HUES6 (cell line): Measurements from ENCODE around the gene ENO4.

Experiments
- H3K27ac ChIP-seq: 2 replicates; pipeline ENCODE4 v1.7.0; 2013; ENCODE audit warnings: low read depth, mild to moderate bottlenecking, low read length, inconsistent platforms
- H3K27me3 ChIP-seq: 2 replicates; pipeline ENCODE4 v1.6.1; 2013; ENCODE audit warnings: low read length; ENCODE audit not compliant: control insufficient read depth, insufficient read depth
- H3K36me3 ChIP-seq: 2 replicates; pipeline ENCODE4 v1.6.1; 2013; ENCODE audit warnings: low read length; ENCODE audit not compliant: control insufficient read depth, insufficient read depth
- H3K4me1 ChIP-seq: 2 replicates; pipeline ENCODE4 v1.6.1; 2013; ENCODE audit warnings: low read length; ENCODE audit not compliant: control insufficient read depth, insufficient read depth
- H3K4me3 ChIP-seq: 2 replicates; pipeline ENCODE4 v1.5.1; 2013; ENCODE audit warnings: low read depth, low read length
- H3K9ac ChIP-seq: one replicate; pipeline ENCODE4 v1.6.1; 2013; ENCODE audit warnings: mild to moderate bottlenecking, low read length
- H3K9me3 ChIP-seq: 2 replicates; pipeline ENCODE4 v1.6.1; 2013; ENCODE audit warnings: low read depth, low read length; ENCODE audit not compliant: control insufficient read depth, insufficient read depth

ENO4 gene

GRCh38 chr10:116810895-116811294 is 38.4 kb upstream of the ENO4 start:
- no peaks in the 10 kb centered on the region for H3K36me3 ChIP-seq
- peaks cover 3% of the 10 kb centered on the region; the same call in 1 of the 2 replicates for H3K27me3 ChIP-seq
- H3K4me3 ChIP-seq = no peak overlapping the region
- no peak overlapping the region for H3K27ac ChIP-seq
- peaks cover 5% of the 10 kb centered on the region; the same call in 1 of the 2 replicates for H3K4me1 ChIP-seq
- H3K9ac ChIP-seq = no peak overlapping the region
- H3K9me3 ChIP-seq = no peaks in the 10 kb centered on the region

GRCh38 chr10:116811691-116812090 is 37.6 kb upstream of the ENO4 start:
- peaks cover 5% of the 10 kb centered on the region; the same call in 1 of the 2 replicates for H3K4me1 ChIP-seq
- H3K36me3 ChIP-seq = no peaks in the 10 kb centered on the region
- no peaks in the 10 kb centered on the region for H3K9me3 ChIP-seq
- H3K9ac ChIP-seq = no peak overlapping the region
- peaks cover 3% of the 10 kb centered on the region; the same call in 1 of the 2 replicates for H3K27me3 ChIP-seq
- H3K27ac ChIP-seq = no peak overlapping the region
- no peak overlapping the region for H3K4me3 ChIP-seq

- Histone ChIP-seq H3K9ac (no peak overlapping the region), H3K27me3 (no peaks in the 10 kb centered on the region), H3K4me3 (no peak overlapping the region), H3K4me1 (no peaks in the 10 kb centered on the region), H3K36me3 (no peaks in the 10 kb centered on the region), H3K27ac (no peak overlapping the region), H3K9me3 (no peaks in the 10 kb centered on the region)
Observed at GRCh38 chr10:116815641-116816415, 33.5 kb upstream of the ENO4 start.

GRCh38 chr10:116817178-116817577 is 32.1 kb upstream of the ENO4 start:
- Histone ChIP-seq H3K9me3 (no peaks in the 10 kb centered on the region), H3K36me3 (no peaks in the 10 kb centered on the region), H3K4me3 (no peak overlapping the region), H3K27me3 (no peaks in the 10 kb centered on the region), H3K27ac (no peak overlapping the region), H3K9ac (no peak overlapping the region), H3K4me1 (no peaks in the 10 kb centered on the region)

GRCh38 chr10:116817780-116818343 is 31.4 kb upstream of the ENO4 start:
- no peak overlapping the region for H3K9ac ChIP-seq
- no peaks in the 10 kb centered on the region for H3K36me3 ChIP-seq
- H3K4me1 ChIP-seq = no peaks in the 10 kb centered on the region
- no peaks in the 10 kb centered on the region for H3K9me3 ChIP-seq
- H3K27ac ChIP-seq = no peak overlapping the region
- no peak overlapping the region for H3K4me3 ChIP-seq
- H3K27me3 ChIP-seq = no peaks in the 10 kb centered on the region

- no peaks in the 10 kb centered on the region for H3K4me1 ChIP-seq
- H3K4me3 ChIP-seq = no peak overlapping the region
- no peaks in the 10 kb centered on the region for H3K9me3 ChIP-seq
- no peak overlapping the region for H3K9ac ChIP-seq
- H3K27ac ChIP-seq = no peak overlapping the region
- no peaks in the 10 kb centered on the region for H3K36me3 ChIP-seq
- H3K27me3 ChIP-seq = no peaks in the 10 kb centered on the region
Observed at GRCh38 chr10:116819999-116820677, 29.2 kb upstream of the ENO4 start.

GRCh38 chr10:116825901-116826300 is 23.4 kb upstream of the ENO4 start:
- no peaks in the 10 kb centered on the region for H3K36me3 ChIP-seq
- H3K4me3 ChIP-seq = no peak overlapping the region
- H3K9ac ChIP-seq = no peak overlapping the region
- no peak overlapping the region for H3K27ac ChIP-seq
- H3K27me3 ChIP-seq = no peaks in the 10 kb centered on the region
- peaks cover 18% of the 10 kb centered on the region for H3K4me1 ChIP-seq
- H3K9me3 ChIP-seq = no peaks in the 10 kb centered on the region

GRCh38 chr10:116826803-116827202 is 22.5 kb upstream of the ENO4 start:
- Histone ChIP-seq H3K4me3 (no peak overlapping the region), H3K27me3 (no peaks in the 10 kb centered on the region), H3K9me3 (no peaks in the 10 kb centered on the region), H3K9ac (no peak overlapping the region), H3K27ac (no peak overlapping the region), H3K36me3 (no peaks in the 10 kb centered on the region), H3K4me1 (peaks cover 18% of the 10 kb centered on the region)

- Histone ChIP-seq H3K9ac (no peak overlapping the region), H3K36me3 (no peaks in the 10 kb centered on the region), H3K4me3 (no peak overlapping the region), H3K27me3 (no peaks in the 10 kb centered on the region), H3K27ac (no peak overlapping the region), H3K9me3 (no peaks in the 10 kb centered on the region), H3K4me1 (peaks cover 18% of the 10 kb centered on the region)
Observed at GRCh38 chr10:116827214-116827671, 22.1 kb upstream of the ENO4 start.

GRCh38 chr10:116828116-116828515 is 21.2 kb upstream of the ENO4 start:
- Histone ChIP-seq H3K4me3 (no peak overlapping the region), H3K36me3 (no peaks in the 10 kb centered on the region), H3K27me3 (no peaks in the 10 kb centered on the region), H3K27ac (no peak overlapping the region), H3K9me3 (no peaks in the 10 kb centered on the region), H3K9ac (no peak overlapping the region), H3K4me1 (peaks cover 19% of the 10 kb centered on the region)

- no peak overlapping the region for H3K27ac ChIP-seq
- H3K4me1 ChIP-seq = peaks cover 35% of the 10 kb centered on the region
- H3K36me3 ChIP-seq = no peaks in the 10 kb centered on the region
- H3K9me3 ChIP-seq = no peaks in the 10 kb centered on the region
- no peak overlapping the region for H3K9ac ChIP-seq
- peaks cover 7% of the 10 kb centered on the region; the same call in 1 of the 2 replicates for H3K27me3 ChIP-seq
- H3K4me3 ChIP-seq = no peak overlapping the region
Observed at GRCh38 chr10:116829711-116830110, 19.6 kb upstream of the ENO4 start.
